ENCODE measurements around the gene PPARD. TPM values are rescaled to one million over a fixed set of nuclear protein-coding genes. Genes with fewer than 3 reads are reported as not detected.

Gene PPARD
- polyA plus RNA-seq, 3 donors: 1.2 to 22.0 (median 2.4) TPM

DNA sequence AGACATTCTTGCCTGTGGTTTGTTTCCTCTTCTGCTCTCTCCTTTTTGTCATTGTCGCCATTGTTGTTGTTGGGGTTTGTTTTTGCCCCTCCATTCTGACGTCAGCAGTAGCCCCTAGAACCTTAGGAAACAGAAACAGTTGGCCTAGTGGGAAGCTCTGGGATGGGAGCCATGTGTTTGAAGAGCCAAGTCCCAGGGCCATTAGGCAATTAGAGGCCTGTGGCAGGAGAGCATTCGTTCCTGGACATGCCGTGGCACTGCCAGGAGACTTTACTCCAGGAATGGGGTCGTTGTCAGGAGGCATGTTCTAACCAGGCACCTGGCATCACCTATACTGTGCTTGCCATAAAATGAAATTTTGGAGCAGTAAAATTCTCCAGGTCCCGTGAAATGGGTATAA is 39.7 kb downstream of the PPARD start:
- Histone ChIP-seq H4K20me1 (ENCODE audit: insufficient read depth, low read length) (peaks cover 76% of the 10 kb centered on the region), H3K4me1 (ENCODE audit: control insufficient read depth in 1 of 2, insufficient read depth in 2 of 2, low read length in 2 of 2) (peaks cover 18 to 22% of the 10 kb centered on the region in 2 donors), H3K9ac (ENCODE audit: insufficient read depth, low read length, poor library complexity, severe bottlenecking) (no peak overlapping the region), H3K4me3 (replicated peaks in 1 of 3; ENCODE audit: low read depth in 2 of 3, low read length in 3 of 3) (no peak overlapping the region), H2AFZ (ENCODE audit: insufficient read depth, low read depth, low read length, poor library complexity, severe bottlenecking) (no peak overlapping the region), H3K9me3 (replicated peaks in 1 of 2; ENCODE audit: control insufficient read depth in 1 of 2, insufficient read depth in 1 of 2, low read length in 2 of 2) (peaks cover 0 to 5% of the 10 kb centered on the region in 2 donors), H3K27ac (ENCODE audit: low read depth in 1 of 2, low read length in 2 of 2) (no peak overlapping the region), H3K4me2 (replicated peaks; ENCODE audit: extremely low read depth, low read length, poor library complexity, severe bottlenecking) (no peak overlapping the region), H3K79me2 (ENCODE audit: insufficient read depth, low read length) (no peaks in the 10 kb centered on the region), H3K27me3 (ENCODE audit: control insufficient read depth in 2 of 2, insufficient read depth in 2 of 2, low read length in 2 of 2) (peaks cover 0 to 9% of the 10 kb centered on the region in 2 donors), H3K36me3 (replicated peaks in 1 of 2; ENCODE audit: control insufficient read depth in 1 of 2, insufficient read depth in 2 of 2, low read length in 2 of 2) (no peaks in the 10 kb centered on the region)
- no peak overlapping the region for H3K27ac Mint-ChIP-seq
- peaks cover 25% of the 10 kb centered on the region for H3K4me1 Mint-ChIP-seq
- no peak for DNase-seq
- H3K27me3 Mint-ChIP-seq (ENCODE audit: low read depth in 3 of 3): peaks cover 5 to 18% (median 7%) of the 10 kb centered on the region in 3 donors
- peaks cover 1 to 10% (median 5%) of the 10 kb centered on the region in 7 donors for H3K9me3 Mint-ChIP-seq
- H3K4me3 Mint-ChIP-seq: no peak overlapping the region
- intact Hi-C loops (cut with micrococcal nuclease): no loop called here
- WGBS (ENCODE audit: insufficient coverage): 98% methylated on average over 4 of the region's 6 CpGs
- TF ChIP-seq, protein P1, sequence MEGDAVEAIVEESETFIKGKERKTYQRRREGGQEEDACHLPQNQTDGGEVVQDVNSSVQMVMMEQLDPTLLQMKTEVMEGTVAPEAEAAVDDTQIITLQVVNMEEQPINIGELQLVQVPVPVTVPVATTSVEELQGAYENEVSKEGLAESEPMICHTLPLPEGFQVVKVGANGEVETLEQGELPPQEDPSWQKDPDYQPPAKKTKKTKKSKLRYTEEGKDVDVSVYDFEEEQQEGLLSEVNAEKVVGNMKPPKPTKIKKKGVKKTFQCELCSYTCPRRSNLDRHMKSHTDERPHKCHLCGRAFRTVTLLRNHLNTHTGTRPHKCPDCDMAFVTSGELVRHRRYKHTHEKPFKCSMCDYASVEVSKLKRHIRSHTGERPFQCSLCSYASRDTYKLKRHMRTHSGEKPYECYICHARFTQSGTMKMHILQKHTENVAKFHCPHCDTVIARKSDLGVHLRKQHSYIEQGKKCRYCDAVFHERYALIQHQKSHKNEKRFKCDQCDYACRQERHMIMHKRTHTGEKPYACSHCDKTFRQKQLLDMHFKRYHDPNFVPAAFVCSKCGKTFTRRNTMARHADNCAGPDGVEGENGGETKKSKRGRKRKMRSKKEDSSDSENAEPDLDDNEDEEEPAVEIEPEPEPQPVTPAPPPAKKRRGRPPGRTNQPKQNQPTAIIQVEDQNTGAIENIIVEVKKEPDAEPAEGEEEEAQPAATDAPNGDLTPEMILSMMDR (IDR thresholded peaks at IDR 0.05): no peak
- H3K36me3 Mint-ChIP-seq: peaks cover 25 to 34% of the 10 kb centered on the region in 2 donors

DNA sequence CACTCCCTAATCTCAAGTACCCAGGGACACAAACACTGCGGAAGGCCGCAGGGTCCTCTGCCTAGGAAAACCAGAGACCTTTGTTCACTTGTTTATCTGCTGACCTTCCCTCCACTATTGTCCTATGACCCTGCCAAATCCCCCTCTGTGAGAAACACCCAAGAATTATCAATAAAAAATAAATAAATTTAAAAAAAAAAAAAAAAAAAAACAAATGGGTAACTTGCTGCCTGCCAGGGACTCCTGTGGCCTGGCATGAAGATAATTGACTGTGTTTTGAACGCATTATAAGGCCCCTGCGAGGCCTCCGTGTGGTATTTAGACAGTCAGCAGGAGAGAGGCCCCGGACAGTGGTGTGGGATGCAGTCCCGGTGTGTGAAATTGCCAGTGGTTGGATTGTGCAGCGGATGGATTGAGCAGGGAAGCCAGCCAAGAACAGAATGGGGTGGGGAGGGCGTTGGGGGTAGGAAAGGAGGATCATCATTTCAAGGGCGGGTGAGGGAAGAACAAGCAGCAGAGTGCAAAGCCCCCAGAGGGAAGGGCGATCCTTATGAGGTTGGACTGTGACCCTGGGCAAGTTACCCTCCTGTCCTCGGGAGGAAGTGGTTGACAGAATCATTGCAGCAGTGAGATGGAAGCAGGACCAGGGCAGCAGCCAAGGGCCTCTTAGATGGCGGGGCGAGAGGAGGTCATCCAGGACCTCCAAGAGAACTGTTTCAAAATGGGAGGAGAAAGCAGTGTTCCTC is 43.3 kb downstream of the PPARD start:
- intact Hi-C loops (cut with micrococcal nuclease): no loop called here
- Mint-ChIP-seq H3K27me3 (ENCODE audit: low read depth in 3 of 3) (peaks cover 2 to 12% (median 4%) of the 10 kb centered on the region in 3 donors), H3K36me3 (peaks cover 12 to 28% of the 10 kb centered on the region in 2 donors), H3K4me1 (peaks cover 11% of the 10 kb centered on the region), H3K27ac (peak overlapping the region in 2 of 7 donors; percentile 21 to 58), H3K4me3 (no peak overlapping the region), H3K9me3 (peaks cover 0 to 7% (median 5%) of the 10 kb centered on the region in 7 donors)
- Histone ChIP-seq H2AFZ (ENCODE audit: insufficient read depth, low read depth, low read length, poor library complexity, severe bottlenecking) (no peak overlapping the region), H3K36me3 (replicated peaks in 1 of 2; ENCODE audit: control insufficient read depth in 1 of 2, insufficient read depth in 2 of 2, low read length in 2 of 2) (no peaks in the 10 kb centered on the region), H4K20me1 (ENCODE audit: insufficient read depth, low read length) (peaks cover 64% of the 10 kb centered on the region), H3K79me2 (ENCODE audit: insufficient read depth, low read length) (no peaks in the 10 kb centered on the region), H3K9me3 (replicated peaks in 1 of 2; ENCODE audit: control insufficient read depth in 1 of 2, insufficient read depth in 1 of 2, low read length in 2 of 2) (peaks cover 0 to 5% of the 10 kb centered on the region in 2 donors), H3K4me1 (ENCODE audit: control insufficient read depth in 1 of 2, insufficient read depth in 2 of 2, low read length in 2 of 2) (peaks cover 6 to 8% of the 10 kb centered on the region in 2 donors), H3K27ac (ENCODE audit: low read depth in 1 of 2, low read length in 2 of 2) (no peak overlapping the region), H3K27me3 (ENCODE audit: control insufficient read depth in 2 of 2, insufficient read depth in 2 of 2, low read length in 2 of 2) (peaks cover 0 to 6% of the 10 kb centered on the region in 2 donors), H3K4me3 (replicated peaks in 1 of 3; ENCODE audit: low read depth in 2 of 3, low read length in 3 of 3) (no peak overlapping the region), H3K4me2 (replicated peaks; ENCODE audit: extremely low read depth, low read length, poor library complexity, severe bottlenecking) (no peak overlapping the region), H3K9ac (ENCODE audit: insufficient read depth, low read length, poor library complexity, severe bottlenecking) (no peak overlapping the region)
- WGBS (ENCODE audit: insufficient coverage): 96% methylated on average over 10 of the region's 14 CpGs
- TF ChIP-seq, protein P1 (IDR thresholded peaks at IDR 0.05): no peak
- no peak for DNase-seq
